ENCODE data around the gene MACROD1. TPM values are rescaled to one million over a fixed set of nuclear protein-coding genes. Genes with fewer than 3 reads are reported as not detected.

The MACROD1 gene
- total RNA-seq, 4 donors from 2014 or later, result 28.8 to 70.7 (median 33.7) TPM

- DNase-seq (ENCODE audit: extremely low spot score), result no peak
- intact Hi-C loops (cut with DNase I), result no loop called here
- no peak overlapping the region for H3K27ac ChIP-seq (replicated peaks in 1 of 4)
- TF ChIP-seq EP300 (IDR thresholded peaks at IDR 0.05) (no peak), POLR2A (IDR thresholded peaks at IDR 0.05; ENCODE audit: low read depth) (no peak)
- no peaks in the 10 kb centered on the region for H3K9me3 ChIP-seq
- H3K27me3 ChIP-seq, result peaks cover 0 to 24% (median 0%) of the 10 kb centered on the region in 4 donors
- H3K4me3 ChIP-seq, result no peak overlapping the region
- WGBS, result 94% methylated on average over 8 of the region's 11 CpGs
- H3K36me3 ChIP-seq, result no peaks in the 10 kb centered on the region
- peaks cover 13 to 15% (median 14%) of the 10 kb centered on the region in 4 donors for H3K4me1 ChIP-seq
These were observed 100.8 kb downstream of the MACROD1 start for GRCh38 chr11:64065141-64065465.

GRCh38 chr11:64064374-64065140, 101.4 kb downstream of the MACROD1 start:
- Histone ChIP-seq H3K27me3 (peaks cover 0 to 25% (median 0%) of the 10 kb centered on the region in 4 donors), H3K27ac (replicated peaks in 1 of 4) (no peak overlapping the region), H3K4me1 (peaks cover 11 to 16% (median 15%) of the 10 kb centered on the region in 4 donors), H3K36me3 (no peaks in the 10 kb centered on the region), H3K9me3 (no peaks in the 10 kb centered on the region), H3K4me3 (no peak overlapping the region)
- no peak for DNase-seq (ENCODE audit: extremely low spot score)
- 76% methylated on average over 10 of the region's 17 CpGs for WGBS
- intact Hi-C loops (cut with DNase I), result no loop called here
- TF ChIP-seq, protein P1, sequence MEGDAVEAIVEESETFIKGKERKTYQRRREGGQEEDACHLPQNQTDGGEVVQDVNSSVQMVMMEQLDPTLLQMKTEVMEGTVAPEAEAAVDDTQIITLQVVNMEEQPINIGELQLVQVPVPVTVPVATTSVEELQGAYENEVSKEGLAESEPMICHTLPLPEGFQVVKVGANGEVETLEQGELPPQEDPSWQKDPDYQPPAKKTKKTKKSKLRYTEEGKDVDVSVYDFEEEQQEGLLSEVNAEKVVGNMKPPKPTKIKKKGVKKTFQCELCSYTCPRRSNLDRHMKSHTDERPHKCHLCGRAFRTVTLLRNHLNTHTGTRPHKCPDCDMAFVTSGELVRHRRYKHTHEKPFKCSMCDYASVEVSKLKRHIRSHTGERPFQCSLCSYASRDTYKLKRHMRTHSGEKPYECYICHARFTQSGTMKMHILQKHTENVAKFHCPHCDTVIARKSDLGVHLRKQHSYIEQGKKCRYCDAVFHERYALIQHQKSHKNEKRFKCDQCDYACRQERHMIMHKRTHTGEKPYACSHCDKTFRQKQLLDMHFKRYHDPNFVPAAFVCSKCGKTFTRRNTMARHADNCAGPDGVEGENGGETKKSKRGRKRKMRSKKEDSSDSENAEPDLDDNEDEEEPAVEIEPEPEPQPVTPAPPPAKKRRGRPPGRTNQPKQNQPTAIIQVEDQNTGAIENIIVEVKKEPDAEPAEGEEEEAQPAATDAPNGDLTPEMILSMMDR (IDR thresholded peaks at IDR 0.05), result no peak
- TF ChIP-seq POLR2A (IDR thresholded peaks at IDR 0.05; ENCODE audit: low read depth), result no peak
- TF ChIP-seq EP300 (IDR thresholded peaks at IDR 0.05), result no peak
- TF ChIP-seq POLR2AphosphoS5 (IDR thresholded peaks at IDR 0.05), result no peak

DNA sequence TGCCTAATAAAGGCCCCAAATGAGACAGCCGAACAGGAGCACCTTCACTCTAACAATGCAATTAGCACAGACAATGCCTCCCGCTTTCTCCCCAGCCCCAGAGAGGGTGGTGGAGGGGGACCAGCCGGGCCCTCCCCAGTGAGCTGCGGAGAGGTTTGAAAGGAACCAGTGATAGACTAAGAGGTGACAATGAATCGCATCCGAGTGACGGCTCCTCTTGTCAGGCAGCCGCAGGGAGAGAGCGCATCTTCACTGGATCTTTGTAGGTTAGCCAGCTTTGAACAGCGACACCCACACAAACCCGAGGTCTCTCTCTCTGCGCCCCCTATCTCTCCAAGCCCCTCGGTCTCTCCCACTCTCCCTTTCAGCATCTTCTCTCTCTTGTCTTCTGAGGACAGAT, 102.1 kb downstream of the MACROD1 start:
- H3K9me3 ChIP-seq, result no peaks in the 10 kb centered on the region
- H3K4me3 ChIP-seq, result no peak overlapping the region
- no peak for TF ChIP-seq EP300 (IDR thresholded peaks at IDR 0.05)
- TF ChIP-seq, protein P1 (IDR thresholded peaks at IDR 0.05), result no peak
- no peak for TF ChIP-seq POLR2AphosphoS5 (IDR thresholded peaks at IDR 0.05)
- TF ChIP-seq POLR2A (IDR thresholded peaks at IDR 0.05; ENCODE audit: low read depth), result no peak
- DNase-seq (ENCODE audit: extremely low spot score), result no peak
- peaks cover 9 to 16% (median 15%) of the 10 kb centered on the region in 4 donors for H3K4me1 ChIP-seq
- WGBS, result 87% methylated on average over 12 of the region's 13 CpGs
- no peaks in the 10 kb centered on the region for H3K36me3 ChIP-seq
- H3K27me3 ChIP-seq, result peaks cover 0 to 25% (median 0%) of the 10 kb centered on the region in 4 donors
- H3K27ac ChIP-seq (replicated peaks in 1 of 4), result no peak overlapping the region
- intact Hi-C loops (cut with DNase I), result no loop called here

DNA sequence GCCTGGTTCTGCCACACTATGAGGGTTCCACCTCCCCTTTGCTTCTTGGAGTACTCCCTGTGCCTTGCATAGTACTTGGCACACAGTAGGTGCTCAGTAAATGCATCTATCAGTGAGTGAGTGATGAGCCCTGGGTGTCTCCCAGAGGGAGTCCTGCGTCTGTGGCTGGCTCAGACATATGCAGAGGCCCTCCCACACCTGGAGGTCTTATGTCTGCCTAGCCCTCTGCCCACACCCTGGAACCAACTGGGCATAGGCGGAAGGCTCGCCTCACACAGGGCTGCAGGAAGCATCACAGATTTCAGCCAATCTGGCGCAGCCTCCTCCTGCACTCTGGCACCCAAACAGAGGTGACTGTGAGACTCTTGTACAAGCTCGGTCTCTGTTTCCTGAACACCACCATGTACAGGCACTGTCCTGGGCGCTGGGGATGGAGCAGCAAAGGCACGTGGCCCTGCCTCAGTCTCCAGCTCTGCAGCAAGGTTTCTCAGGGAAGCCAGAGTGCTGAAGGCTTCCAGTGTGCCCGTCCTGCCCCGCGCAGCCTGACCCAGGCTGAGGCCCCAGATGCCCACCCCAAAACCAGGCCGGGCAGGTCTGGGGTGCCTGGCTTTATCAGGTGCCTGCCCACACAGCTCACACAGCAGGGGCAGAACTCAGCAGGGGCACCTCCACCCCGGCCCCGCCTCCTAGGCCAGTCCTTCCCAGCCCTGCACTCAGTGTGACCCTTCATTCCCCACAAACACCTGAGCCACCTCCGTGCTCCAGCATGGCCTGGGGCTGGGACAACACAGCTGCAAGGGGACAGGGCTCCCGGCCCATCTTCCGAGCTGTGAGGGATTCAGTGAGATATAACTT, 103.5 kb downstream of the MACROD1 start:
- TF ChIP-seq EP300 (IDR thresholded peaks at IDR 0.05) (no peak), POLR2AphosphoS5 (IDR thresholded peaks at IDR 0.05) (no peak), POLR2A (IDR thresholded peaks at IDR 0.05; ENCODE audit: low read depth) (no peak)
- TF ChIP-seq, protein P1 (IDR thresholded peaks at IDR 0.05), result no peak
- H3K27ac ChIP-seq (replicated peaks in 1 of 4), result no peak overlapping the region
- peaks cover 0 to 25% (median 0%) of the 10 kb centered on the region in 4 donors for H3K27me3 ChIP-seq
- intact Hi-C loops (cut with DNase I), result no loop called here
- no peak for DNase-seq (ENCODE audit: extremely low spot score)
- peaks cover 15 to 19% (median 16%) of the 10 kb centered on the region in 4 donors for H3K4me1 ChIP-seq
- 93% methylated on average over 10 of the region's 16 CpGs for WGBS
- no peaks in the 10 kb centered on the region for H3K36me3 ChIP-seq
- H3K9me3 ChIP-seq, result no peaks in the 10 kb centered on the region
- H3K4me3 ChIP-seq, result no peak overlapping the region

DNA sequence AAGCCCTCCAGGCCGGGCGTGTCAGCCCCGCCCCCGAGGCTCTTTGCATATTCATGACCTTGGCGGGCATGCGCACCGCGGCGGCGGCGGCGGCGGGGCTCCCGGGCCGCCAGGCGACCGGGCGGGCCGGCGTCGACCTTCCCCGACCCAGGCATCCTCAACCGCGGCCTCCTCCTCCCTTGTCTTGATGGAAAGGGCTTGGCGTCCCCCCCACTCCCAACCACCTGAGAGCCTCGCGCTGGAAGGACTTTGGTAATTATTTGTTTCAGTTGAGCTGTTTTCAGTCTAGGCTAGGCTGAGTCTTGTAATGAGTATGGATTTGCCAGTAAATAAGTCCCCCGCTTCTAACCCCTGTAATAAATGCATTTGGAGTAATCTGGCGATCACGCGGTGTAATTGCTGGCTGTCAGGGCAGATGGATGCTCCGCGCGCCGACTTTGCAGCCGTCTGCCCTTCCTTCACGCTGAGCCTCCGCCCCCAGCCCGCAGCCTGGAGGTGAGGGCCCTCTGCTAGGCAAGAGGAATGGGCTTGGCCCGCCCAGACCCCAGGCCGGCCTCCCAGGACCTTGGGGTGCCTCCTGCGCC, 105.0 kb downstream of the MACROD1 start:
- peaks cover 16 to 34% (median 24%) of the 10 kb centered on the region in 4 donors for H3K4me1 ChIP-seq
- 39% methylated on average over 11 of the region's 42 CpGs for WGBS
- H3K36me3 ChIP-seq, result no peaks in the 10 kb centered on the region
- H3K27me3 ChIP-seq, result peaks cover 0 to 25% (median 0%) of the 10 kb centered on the region in 4 donors
- DNase-seq (ENCODE audit: extremely low spot score), result no peak
- no peak for TF ChIP-seq EP300 (IDR thresholded peaks at IDR 0.05)
- TF ChIP-seq, protein P1 (IDR thresholded peaks at IDR 0.05), result no peak
- TF ChIP-seq POLR2A (IDR thresholded peaks at IDR 0.05; ENCODE audit: low read depth), result no peak
- TF ChIP-seq POLR2AphosphoS5 (IDR thresholded peaks at IDR 0.05), result no peak
- peak overlapping the region; percentile 38 to 58 (median 46) for H3K4me3 ChIP-seq
- intact Hi-C loops (cut with DNase I), result no loop called here
- no peaks in the 10 kb centered on the region for H3K9me3 ChIP-seq
- no peak overlapping the region for H3K27ac ChIP-seq (replicated peaks in 1 of 4)

All from esophagus muscularis mucosa (tissue), 4 donors.